Smooth muscle cell (in vitro differentiated cells): ENCODE results near the gene CDC5L. TPM values are rescaled to one million over a fixed set of nuclear protein-coding genes. Genes with fewer than 3 reads are reported as not detected.

Experiments
- DNase-seq: peaks from one replicate; lab custom pipeline; 2025; ENCODE audit not compliant: unreplicated experiment; lab: John Stamatoyannopoulos, UW
- H2AFZ ChIP-seq: fragments of 200-600 bp; sonication (generic); 2 replicates; pipeline ENCODE4 v1.6.0; 2016; ENCODE audit warnings: antibody characterized with exemption, low read depth, mild to moderate bottlenecking
- H3F3A ChIP-seq: fragments of 200-600 bp; sonication (generic); 2 replicates; pipeline ENCODE4 v1.6.0; 2017; ENCODE audit warnings: antibody characterized with exemption, low read depth
- H3K27ac ChIP-seq: fragments of 200-600 bp; sonication (generic); 2 replicates; pipeline ENCODE4 v1.5.1; 2016; ENCODE audit warnings: low read depth, mild to moderate bottlenecking
- H3K27me3 ChIP-seq: fragments of 200-600 bp; sonication (generic); 2 replicates; pipeline ENCODE4 v1.6.1; 2016; ENCODE audit warnings: low read depth, mild to moderate bottlenecking
- H3K36me3 ChIP-seq: fragments of 200-600 bp; sonication (generic); 2 replicates; pipeline ENCODE4 v1.5.1; 2016; ENCODE audit warnings: low read depth
- H3K4me1 ChIP-seq: fragments of 200-600 bp; sonication (generic); 2 replicates; pipeline ENCODE4 v1.5.1; 2016; ENCODE audit warnings: low read depth
- H3K4me2 ChIP-seq: fragments of 200-600 bp; sonication (generic); 2 replicates; pipeline ENCODE4 v1.6.0; 2016; ENCODE audit warnings: mild to moderate bottlenecking
- H3K4me3 ChIP-seq: fragments of 200-600 bp; sonication (generic); 2 replicates; pipeline ENCODE4 v1.5.1; 2016; ENCODE audit warnings: mild to moderate bottlenecking
- H3K79me2 ChIP-seq: fragments of 200-600 bp; sonication (generic); 2 replicates; pipeline ENCODE4 v1.6.0; 2016; ENCODE audit warnings: low read depth, mild to moderate bottlenecking
- H3K9ac ChIP-seq: fragments of 200-600 bp; sonication (generic); 2 replicates; pipeline ENCODE4 v1.6.0; 2016; ENCODE audit warnings: low read depth
- H3K9me3 ChIP-seq: fragments of 200-600 bp; sonication (generic); replicated peaks from 2 replicates; pipeline ENCODE4 v1.5.1; 2016; ENCODE audit warnings: low read depth
- H4K20me1 ChIP-seq: fragments of 200-600 bp; sonication (generic); 2 replicates; pipeline ENCODE4 v1.6.0; 2016; ENCODE audit warnings: low read depth
- CTCF ChIP-seq: fragments of 200-600 bp; sonication (generic); IDR thresholded peaks from 2 replicates; pipeline ENCODE4 v1.5.1; 2017; ENCODE audit warnings: borderline replicate concordance, mild to moderate bottlenecking, antibody characterized with exemption; ENCODE audit not compliant: insufficient read depth, poor library complexity, severe bottlenecking
- whole genome bisulfite sequencing: methylation state at CpG from one replicate; pipeline ENCODE4 v1.1.7; 2016; ENCODE audit warnings: low lambda C conversion rate; 5-methylcytosine and 5-hydroxymethylcytosine counted together
- polyA plus RNA-seq: library from polyadenylated mRNA; unstranded; fragments of >200 nt; fragmentation: Nextera tagmentation; extraction: Ambion mirVana; gene quantifications from 2 replicates; pipeline ENCODE4 v1.2.1, GENCODE V29; 2016
- total RNA-seq: library from RNA; depleted of rRNA; stranded (reverse); fragments of >200 nt; gene quantifications from 2 replicates; pipeline ENCODE4 v1.2.3, GENCODE V29; 2014

The CDC5L gene
- total and polyA plus RNA-seq, 2 experiments from 2014 or later: 12.5 to 29.7 TPM

GRCh38 chr6:44423306-44423705 lies 35.8 kb downstream of the CDC5L start:
- peaks cover 7% of the 10 kb centered on the region for H4K20me1 ChIP-seq
- TF ChIP-seq CTCF: no peak
- H3K79me2 ChIP-seq: peaks cover 8% of the 10 kb centered on the region
- peaks cover 25% of the 10 kb centered on the region for H3K36me3 ChIP-seq
- no peak overlapping the region for H3K4me2 ChIP-seq
- no peaks in the 10 kb centered on the region for H3F3A ChIP-seq
- H3K4me1 ChIP-seq: no peaks in the 10 kb centered on the region
- no peak overlapping the region for H3K4me3 ChIP-seq
- no peaks in the 10 kb centered on the region for H3K9me3 ChIP-seq
- no peaks in the 10 kb centered on the region for H3K27me3 ChIP-seq
- no peak overlapping the region for H2AFZ ChIP-seq
- no peak overlapping the region for H3K27ac ChIP-seq
- no peak for DNase-seq
- no peak overlapping the region for H3K9ac ChIP-seq

DNA sequence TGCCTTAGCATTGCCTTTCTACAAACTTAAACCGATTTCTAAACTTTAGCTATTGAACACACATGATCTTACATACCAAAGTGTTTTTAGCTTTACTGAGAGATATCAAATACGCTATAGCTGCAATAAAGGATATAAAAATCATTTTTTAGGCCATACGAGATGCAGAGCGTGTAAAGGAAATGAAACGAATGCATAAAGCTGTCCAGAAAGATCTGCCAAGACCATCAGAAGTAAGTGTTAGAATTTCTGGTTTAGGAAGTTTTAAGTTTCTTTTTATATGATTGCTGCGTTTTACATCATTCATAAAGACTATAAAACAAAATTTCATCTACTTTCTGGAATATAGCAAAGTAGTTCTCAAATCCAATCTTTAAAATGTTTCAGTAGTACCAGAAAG lies 38.4 kb downstream of the CDC5L start:
- Histone ChIP-seq H3K4me3 (no peak overlapping the region), H4K20me1 (peaks cover 7% of the 10 kb centered on the region), H3K9me3 (no peaks in the 10 kb centered on the region), H3K4me1 (no peaks in the 10 kb centered on the region), H3K27ac (no peak overlapping the region), H3K36me3 (peaks cover 25% of the 10 kb centered on the region), H3K79me2 (peaks cover 3% of the 10 kb centered on the region), H3K9ac (no peak overlapping the region), H2AFZ (no peak overlapping the region), H3K27me3 (no peaks in the 10 kb centered on the region), H3F3A (peaks cover 5% of the 10 kb centered on the region), H3K4me2 (no peak overlapping the region)
- 96% methylated on average over 6 of the region's 6 CpGs for WGBS
- DNase-seq: no peak
- no peak for TF ChIP-seq CTCF

DNA sequence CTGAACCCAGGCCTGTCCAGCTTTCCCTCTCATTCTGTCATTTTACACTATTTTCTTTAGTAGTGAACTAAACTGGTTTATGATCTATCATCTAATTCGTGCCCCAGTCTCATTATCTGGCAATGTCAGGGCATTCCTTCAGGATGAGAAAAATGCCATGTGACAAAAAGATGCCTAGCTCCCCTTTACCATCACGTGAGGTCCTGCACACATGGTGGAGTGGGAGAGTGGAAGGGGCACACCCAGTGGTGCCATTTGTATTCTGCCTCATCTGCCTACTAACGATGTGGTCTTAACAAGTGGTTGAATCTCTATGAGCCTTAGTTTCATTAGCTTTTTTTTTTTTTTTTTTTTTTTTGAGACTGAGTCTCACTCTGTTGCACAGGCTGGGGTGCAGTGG lies 41.2 kb downstream of the CDC5L start:
- Histone ChIP-seq H3K9me3 (no peaks in the 10 kb centered on the region), H3F3A (peaks cover 5% of the 10 kb centered on the region), H4K20me1 (peaks cover 5% of the 10 kb centered on the region), H3K9ac (no peak overlapping the region), H2AFZ (no peak overlapping the region), H3K27ac (no peak overlapping the region), H3K4me3 (no peak overlapping the region), H3K27me3 (no peaks in the 10 kb centered on the region), H3K4me1 (no peaks in the 10 kb centered on the region), H3K36me3 (peaks cover 29% of the 10 kb centered on the region), H3K79me2 (peaks cover 3% of the 10 kb centered on the region), H3K4me2 (no peak overlapping the region)
- WGBS: 92% methylated on average over 3 of the region's 3 CpGs
- TF ChIP-seq CTCF: no peak
- no peak for DNase-seq

DNA sequence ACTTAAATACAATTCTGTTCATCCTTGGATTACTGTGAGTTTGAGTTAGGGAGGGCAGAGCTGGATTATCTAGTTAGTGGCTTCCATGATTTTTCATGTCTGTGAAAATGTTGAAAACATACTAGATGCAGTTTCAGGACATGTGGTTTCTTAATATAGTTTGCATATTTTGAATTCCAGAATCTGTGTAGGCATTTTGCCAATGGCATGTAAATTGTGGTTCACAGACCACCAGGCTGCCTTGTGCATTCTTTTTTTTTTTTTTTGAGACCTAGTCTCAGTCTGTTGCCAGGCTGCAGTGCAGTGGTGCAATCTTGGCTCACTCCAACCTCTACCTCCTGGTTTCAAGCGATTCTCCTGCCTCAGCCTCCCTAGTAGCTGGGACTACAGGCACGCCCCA lies 42.8 kb downstream of the CDC5L start:
- no peaks in the 10 kb centered on the region for H3K4me1 ChIP-seq
- DNase-seq: no peak
- H3F3A ChIP-seq: peaks cover 5% of the 10 kb centered on the region
- peaks cover 9% of the 10 kb centered on the region for H4K20me1 ChIP-seq
- peak overlapping the region; percentile 4 for H3K4me2 ChIP-seq
- no peak for TF ChIP-seq CTCF
- no peak overlapping the region for H3K9ac ChIP-seq
- H3K9me3 ChIP-seq: no peaks in the 10 kb centered on the region
- peak overlapping the region; percentile 31 for H3K27ac ChIP-seq
- 97% methylated on average over 2 of the region's 2 CpGs for WGBS
- H3K27me3 ChIP-seq: no peaks in the 10 kb centered on the region
- H3K36me3 ChIP-seq: peaks cover 22% of the 10 kb centered on the region
- no peak overlapping the region for H2AFZ ChIP-seq
- peaks cover 10% of the 10 kb centered on the region for H3K79me2 ChIP-seq
- no peak overlapping the region for H3K4me3 ChIP-seq
